Heart left ventricle (tissue), 16 donors: Measurements from ENCODE around the gene GALK2. TPM values are rescaled to one million over a fixed set of nuclear protein-coding genes. Genes with fewer than 3 reads are reported as not detected.
"Not testable (repeated sequence)": the region's sequence is repeated elsewhere in the genome, so short reads cannot be mapped to it uniquely, and the experiment has no call there.

ENCODE experiments used
- ATAC-seq, 4 donors: fragments of 200-7000 bp; cut with Tn5 transposase; one replicate each; pipeline ENCODE4 v1.9.1; 2020 to 2022; ENCODE audit warnings: moderate library complexity in 4 of 4, mild to moderate bottlenecking in 3 of 4, moderate number of reproducible peaks in 1 of 4
- DNase-seq, 5 donors: peaks; one replicate each; pipeline ENCODE4 v3.0.0-alpha.2; 2020
- H3K27ac ChIP-seq, 12 donors: fragments of 200-600 bp; sonication (generic) in 4 of 12; one replicate each; pipeline versions ENCODE4 v1.5.0 to v1.8.0; 2016 to 2022; ENCODE audit warnings: mild to moderate bottlenecking in 2 of 12
- H3K27me3 ChIP-seq, 9 donors: fragments of 200-600 bp; sonication (generic) in 2 of 9; one replicate each; pipeline versions ENCODE4 v1.5.1 to v1.8.0; 2016 to 2022; ENCODE audit warnings: mild to moderate bottlenecking in 3 of 9
- H3K36me3 ChIP-seq, 9 donors: fragments of 200-600 bp; sonication (generic) in 2 of 9; one replicate each; pipeline versions ENCODE4 v1.5.0 to v1.8.0; 2018 to 2022; ENCODE audit warnings: mild to moderate bottlenecking in 2 of 9
- H3K4me1 ChIP-seq, 12 donors: fragments of 200-600 bp; sonication (generic) in 4 of 12; one replicate each; pipeline versions ENCODE4 v1.5.0 to v1.8.0; 2016 to 2022; ENCODE audit warnings: mild to moderate bottlenecking in 3 of 12
- H3K4me3 ChIP-seq, 12 donors: fragments of 200-600 bp; sonication (generic) in 4 of 12; one replicate each; pipeline versions ENCODE4 v1.5.0 to v1.8.0; 2017 to 2022; ENCODE audit warnings: mild to moderate bottlenecking in 9 of 12, moderate library complexity in 4 of 12
- H3K9me3 ChIP-seq, 12 donors: fragments of 200-600 bp; sonication (generic) in 4 of 12; one replicate each; pipeline versions ENCODE4 v1.5.0 to v1.8.0; 2016 to 2022; ENCODE audit warnings: mild to moderate bottlenecking in 1 of 12
- CTCF ChIP-seq, 12 donors: fragments of 200-600 bp; sonication (generic) in 4 of 12; IDR thresholded peaks; one replicate each; pipeline versions ENCODE4 v1.5.0 to v1.8.0; 2018 to 2022; ENCODE audit warnings: antibody characterized with exemption in 12 of 12, mild to moderate bottlenecking in 5 of 12
- POLR2A ChIP-seq, 2 donors: fragments of 450-650 bp; IDR thresholded peaks; one replicate each; pipeline ENCODE4 v1.6.1; 2017; ENCODE audit warnings: antibody characterized with exemption in 2 of 2, mild to moderate bottlenecking in 2 of 2, moderate library complexity in 2 of 2
- WGBS, 4 donors: extraction: QIAGEN DNeasy Blood & Tissue Kit in 2 of 4; methylation state at CpG; one replicate each; pipeline versions ENCODE4 v1.1.5 to v1.1.7; 2013 to 2018; 5-methylcytosine and 5-hydroxymethylcytosine counted together
- intact Hi-C, 10 donors: fragments of 100-400 bp; cut with DNase I; formaldehyde crosslinking; loops; one replicate each; pipeline versions ENCODE4 v1.11.1 to v1.14.2; 2022
- polyA plus RNA-seq, 2 donors: library from polyadenylated mRNA; stranded (reverse); fragments of 200-250 nt; gene quantifications; one replicate each; pipeline ENCODE4 v1.2.3, GENCODE V29; 2013
- total RNA-seq, 9 donors: library from RNA; depleted of rRNA in 2 of 9; stranded (reverse); fragments of >200 nt in 2 of 9; fragmentation: NEBNext Ultra II Directional in 3 of 9; extraction: Animal tissue kit (Norgen Biotek cat#: 25700) in 3 of 9; gene quantifications; one replicate each; pipeline versions ENCODE4 v1.1.0 to v1.2.4, GENCODE V29; 2016 to 2023
- donor health status: ischemic (EF 13 %, LVEDD 7.1; RV severe dilation, severe dysfunction).
- donor health status: healthy with polysubstance abuse.
- donor health status: DM: no; HTN: yes; CAD: no.
- donor health status: DM: no; HTN: no; CAD: no.
- donor health status: ischemic (EF 25% LVEDD 6.9; RV normal size, moderate dysfunction).
- donor health status: ischemic (EF 25% LVEDD 5.7; RV mildly dilated, moderate dysfunction).
- donor health status: healthy.
- donor health status: DM: yes; HTN: yes; CAD: no.
- donor health status: ischemic (EF 35%, LVEDD 5.7; RV mildly dilated, moderate dysfunction).
- donor health status: nonischemic (EF 11% LVEDD 7.7; RV severe dilation, severe dysfunction).
- donor health status: DM: yes; HTN: yes; CAD: no.
- donor health status: PGD.
- donor health status: ischemic (EF 29% LVEDD 5.4; RV normal size, mild dysfunction).
- donor health status: nonischemic (EF 23%, LVEDD 6.1; RV moderate dilation, normal function).

The GALK2 gene
- total and polyA plus RNA-seq, 11 donors = 8.3 to 55.3 (median 35.2) TPM

DNA sequence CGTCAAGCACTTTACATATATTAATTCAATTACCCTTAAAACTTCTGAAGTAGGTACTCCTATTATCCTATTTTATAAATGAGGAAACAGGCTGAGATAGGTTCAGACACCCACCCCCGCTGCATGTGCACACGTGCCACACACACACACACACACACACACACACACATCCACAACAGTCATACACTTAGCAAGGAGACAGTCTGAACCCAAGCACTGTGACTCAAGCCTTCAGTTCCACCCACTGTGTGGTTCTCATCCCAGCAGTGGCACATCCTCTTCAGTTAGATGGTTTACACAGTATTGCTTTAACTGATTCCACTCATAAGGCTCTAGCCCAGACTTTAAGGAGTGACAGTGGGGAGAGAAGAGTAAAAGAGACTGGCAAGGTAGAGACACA is 161.9 kb downstream of the GALK2 start:
- Histone ChIP-seq H3K4me1 (no peaks in the 10 kb centered on the region), H3K36me3 (peaks cover 0 to 22% (median 15%) of the 10 kb centered on the region in 9 donors), H3K27ac (no peak overlapping the region), H3K4me3 (no peak overlapping the region), H3K9me3 (no peaks in the 10 kb centered on the region), H3K27me3 (no peaks in the 10 kb centered on the region)
- intact Hi-C loops = loop anchor here in 1 of 10 donors (10.0 kb wide), 1 partner anchor 83 kb away; no protein-coding TSS in a partner anchor
- DNase-seq (no peak), ATAC-seq (no peak)
- 91 to 96% (median 93%) methylated on average over 3 of the region's 3 CpGs for WGBS, 4 donors
- TF ChIP-seq CTCF (IDR thresholded peaks at IDR 0.05) = no peak
- no peak for TF ChIP-seq POLR2A (IDR thresholded peaks at IDR 0.05)

DNA sequence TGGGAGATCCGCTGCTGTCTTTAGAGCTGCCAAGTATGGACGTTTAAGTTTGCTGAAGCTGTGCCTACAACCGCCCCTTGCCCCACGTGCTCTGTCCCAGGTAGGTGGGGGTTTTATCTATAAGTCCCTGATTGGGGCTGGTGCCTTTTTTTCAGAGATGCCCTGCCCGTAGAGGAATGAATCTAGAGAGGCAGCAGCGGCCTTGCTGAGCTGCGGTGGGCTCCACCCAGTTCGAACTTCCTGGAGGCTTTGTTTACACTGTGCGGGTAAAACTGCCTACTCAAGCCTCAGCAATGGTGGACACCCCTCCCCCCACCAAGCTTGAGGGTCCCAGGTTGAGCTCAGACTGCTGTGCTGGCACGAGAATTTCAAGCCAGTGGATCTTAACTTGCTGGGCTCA is 169.6 kb downstream of the GALK2 start:
- TF ChIP-seq CTCF (IDR thresholded peaks at IDR 0.05) (no peak), POLR2A (IDR thresholded peaks at IDR 0.05) (no peak)
- WGBS, 4 donors = 72 to 81% (median 77%) methylated on average over 5 to 10 of the region's 10 CpGs

GRCh38 chr15:49343546-49343945 is 173.5 kb downstream of the GALK2 start:
- Histone ChIP-seq H3K36me3 (peaks cover 0 to 11% (median 0%) of the 10 kb centered on the region in 9 donors), H3K4me3 (no peak overlapping the region), H3K9me3 (peaks cover 0 to 24% (median 5%) of the 10 kb centered on the region in 12 donors), H3K4me1 (no peaks in the 10 kb centered on the region), H3K27me3 (no peaks in the 10 kb centered on the region), H3K27ac (no peak overlapping the region)
- no peak for DNase-seq
- TF ChIP-seq CTCF (IDR thresholded peaks at IDR 0.05) = no peak
- no peak for TF ChIP-seq POLR2A (IDR thresholded peaks at IDR 0.05)
- no peak for ATAC-seq
- intact Hi-C loops = no loop called here

More for the DNA sequence above, 169.6 kb downstream of the GALK2 start:
- Histone ChIP-seq H3K36me3 (peaks cover 0 to 11% (median 0%) of the 10 kb centered on the region in 9 donors), H3K4me3 (no peak overlapping the region), H3K9me3 (peaks cover 0 to 24% (median 5%) of the 10 kb centered on the region in 12 donors), H3K27me3 (no peaks in the 10 kb centered on the region), H3K27ac (no peak overlapping the region), H3K4me1 (no peaks in the 10 kb centered on the region)
- DNase-seq = no peak
- ATAC-seq = no peak
- intact Hi-C loops = loop anchor here in 1 of 10 donors (10.0 kb wide), 1 partner anchor 75 kb away; no protein-coding TSS in a partner anchor

GRCh38 chr15:49354439-49354838 is 184.4 kb downstream of the GALK2 start:
- H3K27ac ChIP-seq, H3K27me3 ChIP-seq, H3K4me3 ChIP-seq, ATAC-seq, DNase-seq, intact Hi-C loops, H3K36me3 ChIP-seq, H3K4me1 ChIP-seq, H3K9me3 ChIP-seq: not testable (repeated sequence)
- WGBS, 4 donors = 87 to 92% (median 89%) methylated on average over 12 to 17 of the region's 17 CpGs

GRCh38 chr15:49361370-49361769 is 191.3 kb downstream of the GALK2 start:
- Histone ChIP-seq H3K4me1 (no peaks in the 10 kb centered on the region), H3K4me3 (no peak overlapping the region), H3K27me3 (no peaks in the 10 kb centered on the region), H3K36me3 (no peaks in the 10 kb centered on the region), H3K27ac (no peak overlapping the region), H3K9me3 (peaks cover 0 to 15% (median 0%) of the 10 kb centered on the region in 12 donors)
- intact Hi-C loops = no loop called here
- TF ChIP-seq POLR2A (IDR thresholded peaks at IDR 0.05) (no peak), CTCF (IDR thresholded peaks at IDR 0.05) (no peak)
- DNase-seq = no peak
- 72 to 85% (median 80%) methylated on average over 3 of the region's 3 CpGs for WGBS, 4 donors
- ATAC-seq = no peak
